Measurements from ENCODE around the gene CORO2B. TPM values are rescaled to one million over a fixed set of nuclear protein-coding genes. Genes with fewer than 3 reads are reported as not detected.
A peak's percentile ranks its signal among the peaks of the same experiment; 100 is the strongest.

CORO2B gene
- total and polyA plus RNA-seq, 4 donors: 15.9 to 53.6 (median 33.2) TPM

- no peaks in the 10 kb centered on the region for H3K9me3 ChIP-seq (ENCODE audit: control insufficient read depth, insufficient read depth, low read length)
- WGBS (ENCODE audit: insufficient coverage): 98% methylated on average over 7 of the region's 8 CpGs
Measured at GRCh38 chr15:68696414-68697363, 117.9 kb downstream of the CORO2B start.

GRCh38 chr15:68697711-68698690, 119.2 kb downstream of the CORO2B start:
- DNase-seq (ENCODE audit: low read depth in 4 of 6, low spot score in 6 of 6): no peak
- Histone ChIP-seq H3K4me3 (ENCODE audit: low read depth, low read length) (no peak overlapping the region), H3K4me1 (ENCODE audit: control insufficient read depth, insufficient read depth, low read length) (peaks cover 20% of the 10 kb centered on the region), H3K27ac (ENCODE audit: low read depth, low read length) (no peak overlapping the region), H3K9me3 (ENCODE audit: control insufficient read depth, insufficient read depth, low read length) (no peaks in the 10 kb centered on the region), H3K36me3 (ENCODE audit: control insufficient read depth, insufficient read depth, low read length) (peaks cover 30% of the 10 kb centered on the region), H3K27me3 (ENCODE audit: control insufficient read depth, insufficient read depth, low read length) (no peaks in the 10 kb centered on the region)
- 93% methylated on average over 8 of the region's 9 CpGs for WGBS (ENCODE audit: insufficient coverage)

More at GRCh38 chr15:68696414-68697363, 117.9 kb downstream of the CORO2B start:
- H3K27me3 ChIP-seq (ENCODE audit: control insufficient read depth, insufficient read depth, low read length): no peaks in the 10 kb centered on the region
- no peak overlapping the region for H3K4me3 ChIP-seq (ENCODE audit: low read depth, low read length)
- no peak for DNase-seq (ENCODE audit: low read depth in 4 of 6, low spot score in 6 of 6)
- peaks cover 30% of the 10 kb centered on the region for H3K36me3 ChIP-seq (ENCODE audit: control insufficient read depth, insufficient read depth, low read length)
- no peak overlapping the region for H3K27ac ChIP-seq (ENCODE audit: low read depth, low read length)
- H3K4me1 ChIP-seq (ENCODE audit: control insufficient read depth, insufficient read depth, low read length): peaks cover 22% of the 10 kb centered on the region

- Histone ChIP-seq H3K9me3 (ENCODE audit: control insufficient read depth, insufficient read depth, low read length) (no peaks in the 10 kb centered on the region), H3K27ac (ENCODE audit: low read depth, low read length) (no peak overlapping the region), H3K27me3 (ENCODE audit: control insufficient read depth, insufficient read depth, low read length) (no peaks in the 10 kb centered on the region), H3K4me3 (ENCODE audit: low read depth, low read length) (no peak overlapping the region), H3K36me3 (ENCODE audit: control insufficient read depth, insufficient read depth, low read length) (peaks cover 30% of the 10 kb centered on the region), H3K4me1 (ENCODE audit: control insufficient read depth, insufficient read depth, low read length) (peaks cover 20% of the 10 kb centered on the region)
- DNase-seq (ENCODE audit: low read depth in 4 of 6, low spot score in 6 of 6): no peak
- WGBS (ENCODE audit: insufficient coverage): 91% methylated on average over 3 of the region's 5 CpGs
Measured at GRCh38 chr15:68698708-68699107, 119.9 kb downstream of the CORO2B start.

- Histone ChIP-seq H3K4me1 (ENCODE audit: control insufficient read depth, insufficient read depth, low read length) (peaks cover 20% of the 10 kb centered on the region), H3K27me3 (ENCODE audit: control insufficient read depth, insufficient read depth, low read length) (no peaks in the 10 kb centered on the region), H3K27ac (ENCODE audit: low read depth, low read length) (no peak overlapping the region), H3K4me3 (ENCODE audit: low read depth, low read length) (no peak overlapping the region), H3K36me3 (ENCODE audit: control insufficient read depth, insufficient read depth, low read length) (peaks cover 30% of the 10 kb centered on the region), H3K9me3 (ENCODE audit: control insufficient read depth, insufficient read depth, low read length) (no peaks in the 10 kb centered on the region)
- no peak for DNase-seq (ENCODE audit: low read depth in 4 of 6, low spot score in 6 of 6)
- WGBS (ENCODE audit: insufficient coverage): 95% methylated on average over 11 of the region's 12 CpGs
Measured at GRCh38 chr15:68699124-68699880, 120.5 kb downstream of the CORO2B start.

GRCh38 chr15:68699881-68700454, 121.2 kb downstream of the CORO2B start:
- WGBS (ENCODE audit: insufficient coverage): 48% methylated on average over 7 of the region's 12 CpGs
- no peaks in the 10 kb centered on the region for H3K9me3 ChIP-seq (ENCODE audit: control insufficient read depth, insufficient read depth, low read length)
- peak overlapping the region; percentile 65 for H3K27ac ChIP-seq (ENCODE audit: low read depth, low read length)
- no peaks in the 10 kb centered on the region for H3K27me3 ChIP-seq (ENCODE audit: control insufficient read depth, insufficient read depth, low read length)
- DNase-seq (ENCODE audit: low read depth in 4 of 6, low spot score in 6 of 6): peak in 1 of 6 donors; percentile 44
- peaks cover 20% of the 10 kb centered on the region for H3K4me1 ChIP-seq (ENCODE audit: control insufficient read depth, insufficient read depth, low read length)
- H3K4me3 ChIP-seq (ENCODE audit: low read depth, low read length): no peak overlapping the region
- H3K36me3 ChIP-seq (ENCODE audit: control insufficient read depth, insufficient read depth, low read length): peaks cover 24% of the 10 kb centered on the region

- Histone ChIP-seq H3K27ac (ENCODE audit: low read depth, low read length) (peak overlapping the region; percentile 65), H3K27me3 (ENCODE audit: control insufficient read depth, insufficient read depth, low read length) (no peaks in the 10 kb centered on the region), H3K36me3 (ENCODE audit: control insufficient read depth, insufficient read depth, low read length) (peaks cover 21% of the 10 kb centered on the region), H3K4me1 (ENCODE audit: control insufficient read depth, insufficient read depth, low read length) (peaks cover 20% of the 10 kb centered on the region), H3K9me3 (ENCODE audit: control insufficient read depth, insufficient read depth, low read length) (no peaks in the 10 kb centered on the region), H3K4me3 (ENCODE audit: low read depth, low read length) (peak overlapping the region; percentile 3)
- peak in 5 of 6 donors; percentile 42 to 91 (median 57) for DNase-seq (ENCODE audit: low read depth in 4 of 6, low spot score in 6 of 6)
- WGBS (ENCODE audit: insufficient coverage): 5% methylated on average over 14 of the region's 19 CpGs
Measured at GRCh38 chr15:68700455-68701123, 121.8 kb downstream of the CORO2B start.

- H3K4me3 ChIP-seq (ENCODE audit: low read depth, low read length): no peak overlapping the region
- no peaks in the 10 kb centered on the region for H3K27me3 ChIP-seq (ENCODE audit: control insufficient read depth, insufficient read depth, low read length)
- no peak for DNase-seq (ENCODE audit: low read depth in 4 of 6, low spot score in 6 of 6)
- peaks cover 22% of the 10 kb centered on the region for H3K36me3 ChIP-seq (ENCODE audit: control insufficient read depth, insufficient read depth, low read length)
- WGBS (ENCODE audit: insufficient coverage): 98% methylated on average over 4 of the region's 6 CpGs
- H3K4me1 ChIP-seq (ENCODE audit: control insufficient read depth, insufficient read depth, low read length): peaks cover 20% of the 10 kb centered on the region
- H3K27ac ChIP-seq (ENCODE audit: low read depth, low read length): no peak overlapping the region
- no peaks in the 10 kb centered on the region for H3K9me3 ChIP-seq (ENCODE audit: control insufficient read depth, insufficient read depth, low read length)
Measured at GRCh38 chr15:68701886-68702285, 123.1 kb downstream of the CORO2B start.

- DNase-seq (ENCODE audit: low read depth in 4 of 6, low spot score in 6 of 6): peak in 1 of 6 donors; percentile 26
- Histone ChIP-seq H3K4me1 (ENCODE audit: control insufficient read depth, insufficient read depth, low read length) (peaks cover 17% of the 10 kb centered on the region), H3K27ac (ENCODE audit: low read depth, low read length) (no peak overlapping the region), H3K4me3 (ENCODE audit: low read depth, low read length) (no peak overlapping the region), H3K27me3 (ENCODE audit: control insufficient read depth, insufficient read depth, low read length) (no peaks in the 10 kb centered on the region), H3K36me3 (ENCODE audit: control insufficient read depth, insufficient read depth, low read length) (peaks cover 11% of the 10 kb centered on the region), H3K9me3 (ENCODE audit: control insufficient read depth, insufficient read depth, low read length) (no peaks in the 10 kb centered on the region)
- 43% methylated on average over 4 of the region's 6 CpGs for WGBS (ENCODE audit: insufficient coverage)
Measured at GRCh38 chr15:68704496-68705021, 125.8 kb downstream of the CORO2B start.

Data from spinal cord (tissue), 10 donors.